Airway epithelial cell (primary cell): ENCODE results near the gene DRAM2. TPM values are rescaled to one million over a fixed set of nuclear protein-coding genes. Genes with fewer than 3 reads are reported as not detected.

Experiments
- total RNA-seq: library from RNA; depleted of rRNA; stranded (reverse); fragments of >200 nt; gene quantifications from 2 replicates; pipeline ENCODE4 v1.2.3, GENCODE V29; 2015

DRAM2 gene
- total RNA-seq = 40.2 and 41.3 TPM in 2 replicates

DNA sequence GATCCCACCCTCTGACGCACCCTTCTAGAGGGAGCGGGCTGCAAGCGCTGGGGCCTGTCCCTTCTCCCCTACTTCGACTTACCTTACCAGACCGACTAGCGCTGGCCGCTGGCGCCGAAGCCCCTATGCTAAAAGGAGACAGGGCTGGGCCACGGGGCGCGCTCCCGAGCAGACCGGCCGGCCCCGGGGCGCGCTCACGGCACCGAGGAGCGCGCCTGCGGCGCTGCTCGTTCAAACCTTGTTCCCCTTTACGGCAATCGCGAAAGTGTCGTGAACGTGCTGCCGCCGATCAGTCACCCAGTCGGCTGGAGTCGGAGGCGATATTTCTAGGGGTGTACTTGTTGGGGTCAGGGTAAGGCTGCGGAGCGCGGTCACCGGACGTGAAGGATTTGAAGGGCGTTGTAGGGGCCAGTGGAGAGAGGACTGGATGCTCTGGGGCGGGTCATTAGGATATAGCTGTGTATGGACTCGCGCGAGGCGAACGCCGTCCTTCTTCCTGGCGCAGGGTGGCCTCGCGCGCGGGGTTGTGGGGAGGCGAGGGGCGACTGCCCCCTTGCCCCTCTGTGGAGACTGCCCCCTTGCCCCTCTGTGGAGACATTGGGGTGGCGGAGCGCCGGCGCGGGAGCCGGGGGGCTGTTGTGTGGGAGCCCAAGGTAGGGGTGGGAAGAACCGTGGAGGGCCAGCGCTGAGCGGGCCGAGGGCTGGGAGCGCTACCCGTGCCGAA, at the start of gene DRAM2, which contains the start of gene CEPT1:
DRAM2 (minus strand) TSS at position 138 of the 724 bp plus-strand sequence. CDS start 8,539 bp downstream, outside the sequence.
CEPT1 (plus strand) TSS at position 268 of the 724 bp plus-strand sequence. CDS start 7,492 bp downstream, outside the sequence.

Other genes starting within 250 kb of the DRAM2 start
- gene LRIF1, start 176.2 kb downstream of the DRAM2 start, total RNA-seq = 8.8 and 17.0 TPM in 2 replicates
- gene CEPT1, start 130 bp upstream of the DRAM2 start, total RNA-seq = 24.8 and 35.0 TPM in 2 replicates
- 15.0 and 15.1 TPM in 2 replicates for gene DENND2D, start 60.6 kb upstream of the DRAM2 start, total RNA-seq
- gene CHI3L2, start 87.6 kb upstream of the DRAM2 start, total RNA-seq = 0.28 TPM in 1 of 2 replicates, not detected in the other
- not detected in 2 replicates for gene CHIA, start 150.8 kb upstream of the DRAM2 start, total RNA-seq